SH-SY5Y (cell line): ENCODE data around the gene IL1RAP.

Source experiments
- GATA2 ChIP-seq: IDR thresholded peaks from 2 replicates; pipeline ENCODE4 v1.6.1; 2011; ENCODE audit warnings: mild to moderate bottlenecking, low read depth, low read length
- GATA3 ChIP-seq: IDR thresholded peaks from 2 replicates; pipeline ENCODE4 v1.6.1; 2011; ENCODE audit warnings: low read depth, mild to moderate bottlenecking, low read length, moderate library complexity

IL1RAP gene

GRCh38 chr3:190618330-190619030 is 104.6 kb downstream of the IL1RAP start:
- no peak for TF ChIP-seq GATA2
- no peak for TF ChIP-seq GATA3

- no peak for TF ChIP-seq GATA3
- TF ChIP-seq GATA2 = no peak
Measured at GRCh38 chr3:190619353-190619752, 105.5 kb downstream of the IL1RAP start.

GRCh38 chr3:190619761-190620160 is 105.9 kb downstream of the IL1RAP start:
- TF ChIP-seq GATA2 (no peak), GATA3 (no peak)

- TF ChIP-seq GATA2 (no peak), GATA3 (no peak)
Measured at GRCh38 chr3:190620886-190621608, 107.2 kb downstream of the IL1RAP start.

GRCh38 chr3:190621927-190622326 is 108.0 kb downstream of the IL1RAP start:
- TF ChIP-seq GATA2 (no peak), GATA3 (no peak)

- no peak for TF ChIP-seq GATA3
- no peak for TF ChIP-seq GATA2
Measured at GRCh38 chr3:190624282-190624681, 110.4 kb downstream of the IL1RAP start.

- TF ChIP-seq GATA3 = no peak
- no peak for TF ChIP-seq GATA2
Measured at GRCh38 chr3:190626951-190627620, 113.2 kb downstream of the IL1RAP start.

- TF ChIP-seq GATA3 (no peak), GATA2 (no peak)
Measured at GRCh38 chr3:190629088-190629487, 115.2 kb downstream of the IL1RAP start.

GRCh38 chr3:190631295-190631694 is 117.4 kb downstream of the IL1RAP start:
- TF ChIP-seq GATA3 = no peak
- TF ChIP-seq GATA2 = no peak

GRCh38 chr3:190641564-190641963 is 127.7 kb downstream of the IL1RAP start:
- TF ChIP-seq GATA2 (no peak), GATA3 (no peak)

- no peak for TF ChIP-seq GATA2
- TF ChIP-seq GATA3 = no peak
Measured at GRCh38 chr3:190642016-190642415, 128.1 kb downstream of the IL1RAP start.

- TF ChIP-seq GATA2 = no peak
- TF ChIP-seq GATA3 = no peak
Measured at GRCh38 chr3:190644035-190644434, 130.2 kb downstream of the IL1RAP start.

GRCh38 chr3:190644766-190645165 is 130.9 kb downstream of the IL1RAP start:
- TF ChIP-seq GATA2 = no peak
- no peak for TF ChIP-seq GATA3

- TF ChIP-seq GATA3 (no peak), GATA2 (no peak)
Measured at GRCh38 chr3:190645932-190646460, 132.1 kb downstream of the IL1RAP start.
